Endothelial cell of umbilical vein (primary cell): ENCODE results near the gene DENND2C.

Source experiments
- CTCF ChIP-seq, 2 donors: IDR thresholded peaks; 1 replicate in 1 of 2; 2 replicates in 1 of 2; pipeline ENCODE4 v1.5.1; 2011; ENCODE audit warnings: low read length in 2 of 2, mild to moderate bottlenecking in 2 of 2, moderate library complexity in 2 of 2, control low read depth in 1 of 2, inconsistent platforms in 1 of 2, low read depth in 1 of 2; ENCODE audit not compliant: insufficient read depth in 1 of 2; ENCODE audit errors: extremely low read depth in 1 of 2
- MAX ChIP-seq: IDR thresholded peaks from 2 replicates; pipeline ENCODE4 v1.6.1; 2011; ENCODE audit not compliant: insufficient read depth, insufficient read length
- MYC ChIP-seq: IDR thresholded peaks from one replicate; pipeline ENCODE4 v1.6.1; 2011; ENCODE audit warnings: mild to moderate bottlenecking, low read depth, low read length
- POLR2A ChIP-seq: IDR thresholded peaks from 2 replicates; pipeline ENCODE4 v1.6.1; 2012; ENCODE audit warnings: low read depth, mild to moderate bottlenecking, control low read depth, low read length

- TF ChIP-seq CTCF (IDR thresholded peaks at IDR 0.05; ENCODE audit: extremely low read depth in 1 of 2, insufficient read depth in 1 of 2, low read depth in 1 of 2, low read length in 2 of 2) (no peak), POLR2A (no peak), MAX (no peak), MYC (no peak)
These were observed 49.0 kb upstream of the DENND2C start for GRCh38 chr1:114718661-114719423.
